Endothelial cell of umbilical vein (primary cell): ENCODE results near the gene CCSAP. TPM values are rescaled to one million over a fixed set of nuclear protein-coding genes. Genes with fewer than 3 reads are reported as not detected.

Experiments used
- BruUV-seq: library from RNA; stranded (reverse); fragments of 400-500 nt; replicated peaks from 2 replicates; lab custom pipeline; 2021; lab: Mats Ljungman, UMichigan
- CTCF ChIA-PET: fragments of 300-600, 350-600 bp; sonication (Branson Sonifier 250); formaldehyde crosslinking; loops from one replicate; lab custom pipeline; 2021; ENCODE audit warnings: antibody characterized with exemption, inconsistent platforms; lab: Charles Lee
- POLR2A ChIA-PET: fragments of 300-600, 350-600 bp; sonication (Branson Sonifier 250); formaldehyde crosslinking; loops from one replicate; lab custom pipeline; 2021; ENCODE audit warnings: antibody characterized with exemption, inconsistent platforms; lab: Charles Lee
- DNase-seq: peaks from one replicate; pipeline ENCODE4 v3.0.0-alpha.2; 2011; ENCODE audit warnings: low read depth, low spot score
- FAIRE-seq: peaks from 2 replicates; lab custom pipeline; 2011; peaks lifted over from hg19 to GRCh38; lab: Jason Lieb, UNC
- H2AFZ ChIP-seq: 2 replicates; pipeline ENCODE4 v1.6.0; 2012; ENCODE audit warnings: low read depth, low read length, control low read depth, inconsistent platforms
- H3K27ac ChIP-seq: 2 replicates; pipeline ENCODE4 v1.5.1; 2011; ENCODE audit warnings: low read depth, mild to moderate bottlenecking, control low read depth, low read length, moderate library complexity; ENCODE audit not compliant: insufficient read depth
- H3K27me3 ChIP-seq, 2 experiments: 2 replicates each; pipeline versions ENCODE4 v1.6.0 to v1.6.1; 2011; ENCODE audit warnings: low read length in 2 of 2, mixed read lengths in 1 of 2; ENCODE audit not compliant: control insufficient read depth in 2 of 2, insufficient read depth in 2 of 2
- H3K36me3 ChIP-seq, 2 experiments: 2 replicates in 1 of 2; 3 replicates in 1 of 2; pipeline ENCODE4 v1.5.1; 2011; ENCODE audit warnings: low read length in 2 of 2, mild to moderate bottlenecking in 1 of 2, moderate library complexity in 1 of 2; ENCODE audit not compliant: control insufficient read depth in 2 of 2, insufficient read depth in 2 of 2; ENCODE audit errors: extremely low read depth in 1 of 2
- H3K4me1 ChIP-seq: 3 replicates; pipeline ENCODE4 v1.5.1; 2011; ENCODE audit warnings: mild to moderate bottlenecking, low read length; ENCODE audit not compliant: control insufficient read depth, insufficient read depth; ENCODE audit errors: extremely low read depth
- H3K4me2 ChIP-seq: 2 replicates; pipeline ENCODE4 v1.6.1; 2011; ENCODE audit warnings: low read length, control low read depth, mixed read lengths; ENCODE audit not compliant: insufficient read depth
- H3K4me3 ChIP-seq, 3 experiments: fragments of 200-600 bp in 1 of 3; sonication (generic), shearing (Covaris generic) in 1 of 3; replicated peaks in 1 of 3; 2 replicates each; pipeline ENCODE4 v1.5.1; 2011 to 2016; ENCODE audit warnings: control low read depth in 3 of 3, low read length in 3 of 3, mild to moderate bottlenecking in 2 of 3, inconsistent platforms in 1 of 3, low read depth in 1 of 3, moderate library complexity in 1 of 3; ENCODE audit not compliant: insufficient read depth in 1 of 3
- H3K79me2 ChIP-seq: 2 replicates; pipeline ENCODE4 v1.6.0; 2012; ENCODE audit warnings: low read length, inconsistent platforms; ENCODE audit not compliant: control insufficient read depth, insufficient read depth
- H3K9ac ChIP-seq: replicated peaks from 2 replicates; pipeline ENCODE3; 2011; ENCODE audit warnings: low read length, control low read depth; ENCODE audit not compliant: insufficient read depth; ENCODE audit errors: extremely low read depth
- H3K9me1 ChIP-seq: replicated peaks from 3 replicates; pipeline ENCODE4 v1.6.0; 2011; ENCODE audit warnings: mild to moderate bottlenecking, low read length; ENCODE audit not compliant: control insufficient read depth, insufficient read depth; ENCODE audit errors: extremely low read depth
- H3K9me3 ChIP-seq: replicated peaks from 2 replicates; pipeline ENCODE4 v1.5.1; 2012; ENCODE audit warnings: low read length, inconsistent platforms; ENCODE audit not compliant: control insufficient read depth, insufficient read depth
- H4K20me1 ChIP-seq: replicated peaks from 2 replicates; pipeline ENCODE3; 2011; ENCODE audit warnings: mild to moderate bottlenecking, low read length; ENCODE audit not compliant: control insufficient read depth, insufficient read depth; ENCODE audit errors: extremely low read depth
- CTCF ChIP-seq, 2 donors: IDR thresholded peaks; 1 replicate in 1 of 2; 2 replicates in 1 of 2; pipeline ENCODE4 v1.5.1; 2011; ENCODE audit warnings: low read length in 2 of 2, mild to moderate bottlenecking in 2 of 2, moderate library complexity in 2 of 2, control low read depth in 1 of 2, inconsistent platforms in 1 of 2, low read depth in 1 of 2; ENCODE audit not compliant: insufficient read depth in 1 of 2; ENCODE audit errors: extremely low read depth in 1 of 2
- EZH2 ChIP-seq: IDR thresholded peaks from 2 replicates; pipeline ENCODE4 v1.6.1; 2012; ENCODE audit warnings: borderline replicate concordance, low read depth, mild to moderate bottlenecking, moderate library complexity, low read length, inconsistent platforms; ENCODE audit not compliant: severe bottlenecking
- FOS ChIP-seq: IDR thresholded peaks from 2 replicates; pipeline ENCODE4 v1.6.1; 2011; ENCODE audit warnings: mild to moderate bottlenecking, low read length, moderate library complexity, borderline replicate concordance; ENCODE audit not compliant: insufficient read depth
- GATA2 ChIP-seq: IDR thresholded peaks from 2 replicates; pipeline ENCODE4 v1.7.0; 2011; ENCODE audit warnings: low read depth, mild to moderate bottlenecking, moderate library complexity, mixed read lengths, low read length; ENCODE audit not compliant: insufficient read length, insufficient read depth
- JUN ChIP-seq: IDR thresholded peaks from 2 replicates; pipeline ENCODE4 v1.6.1; 2011; ENCODE audit warnings: borderline replicate concordance, low read depth; ENCODE audit not compliant: insufficient read length, insufficient read depth
- MAX ChIP-seq: IDR thresholded peaks from 2 replicates; pipeline ENCODE4 v1.6.1; 2011; ENCODE audit not compliant: insufficient read depth, insufficient read length
- MYC ChIP-seq: IDR thresholded peaks from one replicate; pipeline ENCODE4 v1.6.1; 2011; ENCODE audit warnings: mild to moderate bottlenecking, low read depth, low read length
- POLR2A ChIP-seq: IDR thresholded peaks from 2 replicates; pipeline ENCODE4 v1.6.1; 2012; ENCODE audit warnings: low read depth, mild to moderate bottlenecking, control low read depth, low read length
- POLR2AphosphoS5 ChIP-seq: IDR thresholded peaks from 2 replicates; pipeline ENCODE4 v1.6.1; 2012; ENCODE audit warnings: low read depth, mild to moderate bottlenecking, control low read depth, low read length, moderate library complexity; ENCODE audit not compliant: insufficient read depth
- dilution Hi-C: fragments of 300-500 bp; cut with MboI; formaldehyde crosslinking; loops from one replicate; pipeline ENCODE4 v1.15.0; 2019; ENCODE audit warnings: low sequenced_read_pairs; ENCODE audit not compliant: extremely low pct_ligation_motif_present
- intact Hi-C: fragments of 100-400 bp; cut with micrococcal nuclease; formaldehyde crosslinking; loops from one replicate; pipeline ENCODE4 v1.10.0; 2022
- polyA plus RNA-seq, 4 experiments: library from polyadenylated mRNA; depleted of rRNA in 3 of 4; stranded (reverse) in 3 of 4; unstranded in 1 of 4; fragments of >200 nt; gene quantifications; 2 replicates each; pipeline versions ENCODE4 v1.2.1 to v1.2.3, GENCODE V29; 2011 to 2012; ENCODE audit warnings: missing spikeins in 1 of 4
- total RNA-seq: library from RNA; stranded (reverse); gene quantifications from 2 replicates; pipeline ENCODE4 v1.2.3, GENCODE V29; 2021

The CCSAP gene
- total and polyA plus RNA-seq, 2 donors (not counting 3 experiments of a cell fraction or from before 2014, with no cell fraction given): 1.3 to 5.7 TPM

GRCh38 chr1:229286099-229286766 is 56.6 kb downstream of the CCSAP start:
- Histone ChIP-seq H3K9me3 (no peaks in the 10 kb centered on the region), H3K27me3 (no peaks in the 10 kb centered on the region), H2AFZ (no peak overlapping the region), H3K36me3 (no peaks in the 10 kb centered on the region), H3K4me2 (no peak overlapping the region), H3K4me3 (no peak overlapping the region), H3K79me2 (peaks cover 46% of the 10 kb centered on the region), H3K4me1 (peaks cover 1% of the 10 kb centered on the region), H3K9me1 (no peaks in the 10 kb centered on the region), H3K27ac (no peak overlapping the region), H4K20me1 (no peaks in the 10 kb centered on the region), H3K9ac (no peak overlapping the region)
- no TSS peak for BruUV-seq
- dilution Hi-C loops: no loop called here
- intact Hi-C loops: no loop called here
- ChIA-PET POLR2A (no interaction called here), CTCF (no interaction called here)
- FAIRE-seq (peak; percentile 60), DNase-seq (no peak)
- no peak for TF ChIP-seq CTCF (IDR thresholded peaks at IDR 0.05; ENCODE audit: extremely low read depth in 1 of 2, insufficient read depth in 1 of 2, low read depth in 1 of 2, low read length in 2 of 2)
- no peak for TF ChIP-seq POLR2A
- TF ChIP-seq MAX: no peak
- TF ChIP-seq GATA2: no peak

- no peak overlapping the region for H3K9ac ChIP-seq
- peaks cover under 1% of the 10 kb centered on the region for H4K20me1 ChIP-seq
- no peak overlapping the region for H3K4me2 ChIP-seq
- H3K9me3 ChIP-seq: no peaks in the 10 kb centered on the region
- intact Hi-C loops: no loop called here
- no peak for DNase-seq
- peaks cover 9% of the 10 kb centered on the region for H3K4me1 ChIP-seq
- dilution Hi-C loops: no loop called here
- no TSS peak for BruUV-seq
- H3K36me3 ChIP-seq: no peaks in the 10 kb centered on the region
- TF ChIP-seq CTCF (IDR thresholded peaks at IDR 0.05; ENCODE audit: extremely low read depth in 1 of 2, insufficient read depth in 1 of 2, low read depth in 1 of 2, low read length in 2 of 2): no peak
- no peak for TF ChIP-seq POLR2AphosphoS5
- TF ChIP-seq GATA2: no peak
- no peak for TF ChIP-seq MYC
- TF ChIP-seq FOS: no peak
- no peak for TF ChIP-seq EZH2
- TF ChIP-seq POLR2A: no peak
- no peak for TF ChIP-seq JUN
- no peak for TF ChIP-seq MAX
- H3K9me1 ChIP-seq: no peaks in the 10 kb centered on the region
- H3K27ac ChIP-seq: no peak overlapping the region
- ChIA-PET POLR2A (no interaction called here), CTCF (no interaction called here)
- H2AFZ ChIP-seq: no peak overlapping the region
- FAIRE-seq: no peak
- H3K4me3 ChIP-seq: no peak overlapping the region
- no peaks in the 10 kb centered on the region for H3K27me3 ChIP-seq
- H3K79me2 ChIP-seq: peaks cover 54% of the 10 kb centered on the region
These were observed 57.4 kb downstream of the CCSAP start for GRCh38 chr1:229285440-229285839.
